Measurements from ENCODE around the gene DDHD1. TPM values are rescaled to one million over a fixed set of nuclear protein-coding genes. Genes with fewer than 3 reads are reported as not detected.
"Not testable (repeated sequence)": the region's sequence is repeated elsewhere in the genome, so short reads cannot be mapped to it uniquely, and the experiment has no call there.

Gene DDHD1
- polyA plus RNA-seq, 1 donor (not counting 4 experiments of a cell fraction or from before 2014, with no cell fraction given): 10.4 TPM

DNA sequence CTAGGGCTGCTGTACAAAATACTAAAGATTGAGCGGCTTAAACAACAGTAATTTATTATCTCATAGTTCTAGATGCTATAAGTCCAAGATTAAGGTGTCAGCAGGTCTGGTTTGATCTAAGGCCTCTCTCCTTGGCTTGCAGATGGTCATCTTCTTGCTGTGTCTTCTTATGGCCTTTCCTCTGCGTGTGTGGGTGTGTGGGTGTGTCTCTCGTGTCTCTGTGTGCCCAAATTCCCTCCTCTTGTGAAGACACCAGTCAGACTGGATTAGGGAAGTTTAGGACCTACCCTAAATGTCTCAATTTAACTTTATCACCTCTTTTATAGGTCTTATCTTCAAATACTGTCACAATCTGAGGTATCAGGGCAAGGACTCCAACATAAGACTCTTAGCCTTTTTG, 28.3 kb downstream of the DDHD1 start:
- H3K4me2 ChIP-seq (ENCODE audit: control insufficient read depth, extremely low read depth, insufficient read depth, low read depth, low read length): no peak overlapping the region
- H3K79me2 ChIP-seq (ENCODE audit: control insufficient read depth, insufficient read depth, low read length): peaks cover 4% of the 10 kb centered on the region
- no peaks in the 10 kb centered on the region for H3K9me3 ChIP-seq (ENCODE audit: control insufficient read depth, low read depth, low read length)
- H3K36me3 ChIP-seq (ENCODE audit: control insufficient read depth in 2 of 2, extremely low read depth in 1 of 2, insufficient read depth in 2 of 2, low read length in 2 of 2): no peaks in the 10 kb centered on the region
- DNase-seq (ENCODE audit: low read depth, low spot score) (no peak), FAIRE-seq (no peak)
- no peak overlapping the region for H3K9ac ChIP-seq (ENCODE audit: control insufficient read depth, extremely low read depth, insufficient read depth, low read length)
- no peaks in the 10 kb centered on the region for H3K9me1 ChIP-seq (ENCODE audit: control insufficient read depth, extremely low read depth, insufficient read depth, low read length)
- H3K4me1 ChIP-seq (ENCODE audit: control insufficient read depth, extremely low read depth, insufficient read depth, low read length): no peaks in the 10 kb centered on the region
- no peak overlapping the region for H3K4me3 ChIP-seq (ENCODE audit: control insufficient read depth in 2 of 3, extremely low read depth in 1 of 3, insufficient read depth in 2 of 3, low read depth in 1 of 3, low read length in 3 of 3)
- H2AFZ ChIP-seq (ENCODE audit: control insufficient read depth, low read length): no peak overlapping the region
- H3K27ac ChIP-seq (ENCODE audit: control insufficient read depth, insufficient read depth, low read length): no peak overlapping the region
- H3K27me3 ChIP-seq (ENCODE audit: control insufficient read depth, extremely low read depth, insufficient read depth, low read length): no peaks in the 10 kb centered on the region
- H4K20me1 ChIP-seq (ENCODE audit: control insufficient read depth, extremely low read depth, insufficient read depth, low read length): no peaks in the 10 kb centered on the region
- TF ChIP-seq, protein P1, sequence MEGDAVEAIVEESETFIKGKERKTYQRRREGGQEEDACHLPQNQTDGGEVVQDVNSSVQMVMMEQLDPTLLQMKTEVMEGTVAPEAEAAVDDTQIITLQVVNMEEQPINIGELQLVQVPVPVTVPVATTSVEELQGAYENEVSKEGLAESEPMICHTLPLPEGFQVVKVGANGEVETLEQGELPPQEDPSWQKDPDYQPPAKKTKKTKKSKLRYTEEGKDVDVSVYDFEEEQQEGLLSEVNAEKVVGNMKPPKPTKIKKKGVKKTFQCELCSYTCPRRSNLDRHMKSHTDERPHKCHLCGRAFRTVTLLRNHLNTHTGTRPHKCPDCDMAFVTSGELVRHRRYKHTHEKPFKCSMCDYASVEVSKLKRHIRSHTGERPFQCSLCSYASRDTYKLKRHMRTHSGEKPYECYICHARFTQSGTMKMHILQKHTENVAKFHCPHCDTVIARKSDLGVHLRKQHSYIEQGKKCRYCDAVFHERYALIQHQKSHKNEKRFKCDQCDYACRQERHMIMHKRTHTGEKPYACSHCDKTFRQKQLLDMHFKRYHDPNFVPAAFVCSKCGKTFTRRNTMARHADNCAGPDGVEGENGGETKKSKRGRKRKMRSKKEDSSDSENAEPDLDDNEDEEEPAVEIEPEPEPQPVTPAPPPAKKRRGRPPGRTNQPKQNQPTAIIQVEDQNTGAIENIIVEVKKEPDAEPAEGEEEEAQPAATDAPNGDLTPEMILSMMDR (optimal IDR thresholded peaks at IDR 0.05 in 1 of 3, IDR thresholded peaks at IDR 0.05 in 1 of 3, conservative IDR thresholded peaks at IDR 0.05 in 1 of 3; ENCODE audit: extremely low read depth in 1 of 3, insufficient read depth in 2 of 3, low read length in 3 of 3): no peak
- no peak for TF ChIP-seq EZH2 (IDR thresholded peaks at IDR 0.05; ENCODE audit: low read length)
- dilution Hi-C loops (cut with MboI; ENCODE audit: extremely low pct_ligation_motif_present, low sequenced_read_pairs): no loop called here

DNA sequence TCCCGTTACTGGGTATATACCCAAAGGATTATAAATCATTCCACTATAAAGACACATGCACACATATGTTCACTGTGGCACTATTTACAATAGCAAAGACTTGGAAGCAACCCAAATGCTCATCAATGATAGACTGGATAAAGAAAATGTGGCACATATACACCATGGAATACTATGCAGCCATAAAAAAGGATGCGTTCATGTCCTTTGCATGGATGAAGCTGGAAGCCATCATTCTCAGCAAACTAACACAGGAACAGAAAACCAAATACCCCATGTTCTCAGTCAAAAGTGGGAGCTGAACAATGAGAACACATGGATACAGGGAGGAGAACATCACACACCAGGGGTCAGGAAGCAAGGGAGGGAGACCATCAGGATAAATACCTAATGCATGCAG, 31.7 kb downstream of the DDHD1 start:
- H3K9me3 ChIP-seq (ENCODE audit: control insufficient read depth, low read depth, low read length); H3K4me2 ChIP-seq (ENCODE audit: control insufficient read depth, extremely low read depth, insufficient read depth, low read depth, low read length); H3K4me1 ChIP-seq (ENCODE audit: control insufficient read depth, extremely low read depth, insufficient read depth, low read length); H3K36me3 ChIP-seq (ENCODE audit: control insufficient read depth in 2 of 2, extremely low read depth in 1 of 2, insufficient read depth in 2 of 2, low read length in 2 of 2); H3K27me3 ChIP-seq (ENCODE audit: control insufficient read depth, extremely low read depth, insufficient read depth, low read length); H3K79me2 ChIP-seq (ENCODE audit: control insufficient read depth, insufficient read depth, low read length); H3K9ac ChIP-seq (ENCODE audit: control insufficient read depth, extremely low read depth, insufficient read depth, low read length); dilution Hi-C loops (cut with MboI; ENCODE audit: extremely low pct_ligation_motif_present, low sequenced_read_pairs); FAIRE-seq; H3K9me1 ChIP-seq (ENCODE audit: control insufficient read depth, extremely low read depth, insufficient read depth, low read length); H2AFZ ChIP-seq (ENCODE audit: control insufficient read depth, low read length); DNase-seq (ENCODE audit: low read depth, low spot score); H4K20me1 ChIP-seq (ENCODE audit: control insufficient read depth, extremely low read depth, insufficient read depth, low read length); H3K4me3 ChIP-seq (ENCODE audit: control insufficient read depth in 2 of 3, extremely low read depth in 1 of 3, insufficient read depth in 2 of 3, low read depth in 1 of 3, low read length in 3 of 3); H3K27ac ChIP-seq (ENCODE audit: control insufficient read depth, insufficient read depth, low read length): not testable (repeated sequence)

DNA sequence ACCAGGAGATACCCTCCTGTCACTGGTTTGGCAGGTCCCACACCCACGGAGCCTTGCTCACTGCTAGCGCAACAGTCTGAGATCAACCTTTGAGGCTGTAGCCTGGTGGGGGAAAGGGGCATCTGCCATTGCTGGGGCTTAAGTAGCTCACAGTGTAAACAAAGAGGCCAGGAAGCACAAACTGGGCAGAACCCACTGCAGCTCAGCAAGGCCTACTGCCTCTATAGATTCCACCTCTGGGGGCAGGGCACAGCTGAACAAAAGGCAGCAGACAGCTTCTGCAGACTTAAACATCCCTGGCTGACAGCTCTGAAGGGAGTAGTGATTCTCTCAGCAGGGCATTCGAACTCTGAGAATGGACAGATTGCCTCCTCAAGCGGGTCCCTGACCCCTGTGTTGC, 35.6 kb downstream of the DDHD1 start:
- DNase-seq (ENCODE audit: low read depth, low spot score); H3K4me1 ChIP-seq (ENCODE audit: control insufficient read depth, extremely low read depth, insufficient read depth, low read length); H2AFZ ChIP-seq (ENCODE audit: control insufficient read depth, low read length); H3K36me3 ChIP-seq (ENCODE audit: control insufficient read depth in 2 of 2, extremely low read depth in 1 of 2, insufficient read depth in 2 of 2, low read length in 2 of 2); H3K27me3 ChIP-seq (ENCODE audit: control insufficient read depth, extremely low read depth, insufficient read depth, low read length); H3K4me2 ChIP-seq (ENCODE audit: control insufficient read depth, extremely low read depth, insufficient read depth, low read depth, low read length); H3K4me3 ChIP-seq (ENCODE audit: control insufficient read depth in 2 of 3, extremely low read depth in 1 of 3, insufficient read depth in 2 of 3, low read depth in 1 of 3, low read length in 3 of 3); H3K27ac ChIP-seq (ENCODE audit: control insufficient read depth, insufficient read depth, low read length); H3K9ac ChIP-seq (ENCODE audit: control insufficient read depth, extremely low read depth, insufficient read depth, low read length); H3K79me2 ChIP-seq (ENCODE audit: control insufficient read depth, insufficient read depth, low read length); H3K9me1 ChIP-seq (ENCODE audit: control insufficient read depth, extremely low read depth, insufficient read depth, low read length); H3K9me3 ChIP-seq (ENCODE audit: control insufficient read depth, low read depth, low read length); FAIRE-seq; dilution Hi-C loops (cut with MboI; ENCODE audit: extremely low pct_ligation_motif_present, low sequenced_read_pairs); H4K20me1 ChIP-seq (ENCODE audit: control insufficient read depth, extremely low read depth, insufficient read depth, low read length): not testable (repeated sequence)
